HCT116 (cell line): Measurements from ENCODE around the gene IL1RAPL2. TPM values are rescaled to one million over a fixed set of nuclear protein-coding genes. Genes with fewer than 3 reads are reported as not detected.

ENCODE experiments used
- ATAC-seq: fragments of 200-7000 bp; cut with Tn5 transposase; 2 replicates; pipeline ENCODE4 v1.9.1; 2020; ENCODE audit warnings: mild to moderate bottlenecking, moderate library complexity
- BruUV-seq: library from RNA; stranded (reverse); fragments of 400-500 nt; replicated peaks from 2 replicates; lab custom pipeline; 2021; lab: Mats Ljungman, UMichigan
- CTCF ChIA-PET: fragments of 300-600 bp; sonication (Branson Sonifier 250); formaldehyde crosslinking; loops from one replicate; lab custom pipeline; 2021; ENCODE audit warnings: antibody characterized with exemption; lab: Charles Lee
- POLR2A ChIA-PET: fragments of 300-600, 350-600 bp; sonication (Branson Sonifier 250); formaldehyde crosslinking; loops from one replicate; lab custom pipeline; 2021; ENCODE audit warnings: antibody characterized with exemption; lab: Charles Lee
- RAD21 ChIA-PET, 2 experiments: fragments of 300-600 bp; sonication (Branson Sonifier 250); formaldehyde crosslinking; loops; one replicate each; lab custom pipeline; 2023; ENCODE audit warnings: low total read pairs in 2 of 2; ENCODE audit not compliant: uncharacterized antibody in 2 of 2, unreplicated experiment in 2 of 2, low non-redundant PET in 1 of 2; lab: Charles Lee
- DNase-seq: peaks from one replicate; pipeline ENCODE4 v3.0.0-alpha.2; 2010; ENCODE audit warnings: low read depth, low spot score
- H2AFZ ChIP-seq: fragments of 200-600 bp; shearing (Covaris generic), sonication (generic); 2 replicates; pipeline ENCODE4 v1.6.1; 2017; ENCODE audit warnings: low read depth, mixed run types, mixed read lengths, antibody characterized with exemption, low read length; ENCODE audit not compliant: poor library complexity, severe bottlenecking
- H3K27ac ChIP-seq: 2 replicates; pipeline ENCODE4 v1.5.1; 2012; ENCODE audit warnings: low read depth, low read length
- H3K27me3 ChIP-seq: fragments of 200-600 bp; sonication (generic); 2 replicates; pipeline ENCODE4 v1.6.1; 2016; ENCODE audit warnings: mixed run types, low read length, mixed read lengths; ENCODE audit not compliant: insufficient read depth
- H3K36me3 ChIP-seq, 2 experiments: fragments of 200-500 bp in 1 of 2; fragments of 200-600 bp in 1 of 2; sonication (Bioruptor generic) in 1 of 2; sonication (generic) in 1 of 2; 2 replicates each; pipeline versions ENCODE4 v1.5.1 to v1.6.1; 2014 to 2016; ENCODE audit warnings: low read length in 2 of 2, inconsistent platforms in 1 of 2, mixed read lengths in 1 of 2, mixed run types in 1 of 2; ENCODE audit not compliant: insufficient read depth in 2 of 2, control insufficient read depth in 1 of 2
- H3K4me1 ChIP-seq, 2 experiments: fragments of 200-600 bp in 1 of 2; sonication (generic) in 1 of 2; 2 replicates each; pipeline versions ENCODE4 v1.5.1 to v1.6.1; 2012 to 2017; ENCODE audit warnings: low read length in 2 of 2, inconsistent platforms in 1 of 2, mild to moderate bottlenecking in 1 of 2, mixed read lengths in 1 of 2, mixed run types in 1 of 2, moderate library complexity in 1 of 2; ENCODE audit not compliant: insufficient read depth in 2 of 2, control insufficient read depth in 1 of 2
- H3K4me2 ChIP-seq: fragments of 200-600 bp; sonication (generic); 2 replicates; pipeline ENCODE4 v1.6.1; 2017; ENCODE audit warnings: mixed run types, low read length, mixed read lengths
- H3K4me3 ChIP-seq, 2 experiments: fragments of 200-600 bp in 1 of 2; sonication (generic) in 1 of 2; replicated peaks in 1 of 2; 2 replicates each; pipeline ENCODE4 v1.5.1; 2011 to 2016; ENCODE audit warnings: low read length in 2 of 2, control low read depth in 1 of 2, low read depth in 1 of 2, mild to moderate bottlenecking in 1 of 2, mixed read lengths in 1 of 2, mixed run types in 1 of 2
- H3K79me2 ChIP-seq: fragments of 200-600 bp; sonication (generic); 2 replicates; pipeline ENCODE4 v1.6.1; 2017; ENCODE audit warnings: mild to moderate bottlenecking, mixed run types, low read length, moderate library complexity, mixed read lengths; ENCODE audit not compliant: insufficient read depth
- H3K9ac ChIP-seq: fragments of 200-600 bp; sonication (generic); 2 replicates; pipeline ENCODE4 v1.6.1; 2016; ENCODE audit warnings: low read length, mixed read lengths
- H3K9me2 ChIP-seq: fragments of 200-600 bp; sonication (generic), shearing (Covaris generic); 2 replicates; pipeline ENCODE4 v1.6.1; 2017; ENCODE audit warnings: mixed run types, mild to moderate bottlenecking, moderate library complexity; ENCODE audit not compliant: insufficient read depth
- H3K9me3 ChIP-seq, 2 experiments: fragments of 200-500 bp in 1 of 2; fragments of 200-600 bp in 1 of 2; sonication (Bioruptor generic) in 1 of 2; sonication (generic) in 1 of 2; 2 replicates each; pipeline ENCODE4 v1.6.1; 2014 to 2017; ENCODE audit warnings: low read length in 2 of 2, mixed read lengths in 2 of 2, inconsistent platforms in 1 of 2, low read depth in 1 of 2, mild to moderate bottlenecking in 1 of 2, mixed run types in 1 of 2, moderate library complexity in 1 of 2; ENCODE audit not compliant: control insufficient read depth in 1 of 2, insufficient read depth in 1 of 2
- H4K20me1 ChIP-seq: fragments of 200-600 bp; sonication (generic), shearing (Covaris generic); 2 replicates; pipeline ENCODE4 v1.6.1; 2017; ENCODE audit warnings: mixed run types, mild to moderate bottlenecking, moderate library complexity; ENCODE audit not compliant: insufficient read depth
- ATF3 ChIP-seq: IDR thresholded peaks from 2 replicates; pipeline ENCODE4 v1.6.1; 2012
- CBX3 ChIP-seq: IDR thresholded peaks from 2 replicates; pipeline ENCODE4 v1.6.1; 2012; ENCODE audit warnings: low read depth
- CEBPB ChIP-seq: IDR thresholded peaks from 2 replicates; pipeline ENCODE4 v1.6.1; 2012; ENCODE audit warnings: low read depth
- EZH2phosphoT487 ChIP-seq: fragments of 200-600 bp; IDR thresholded peaks from 2 replicates; pipeline ENCODE4 v1.6.1; 2018; ENCODE audit warnings: antibody characterized with exemption, borderline replicate concordance
- MAX ChIP-seq: IDR thresholded peaks from 2 replicates; pipeline ENCODE4 v1.6.1; 2012
- REST ChIP-seq: IDR thresholded peaks from 2 replicates; pipeline ENCODE4 v1.6.1; 2012; ENCODE audit warnings: low read depth
- SIN3A ChIP-seq: IDR thresholded peaks from 2 replicates; pipeline ENCODE4 v1.6.1; 2012; ENCODE audit warnings: low read depth
- SRF ChIP-seq: IDR thresholded peaks from 2 replicates; pipeline ENCODE4 v1.6.1; 2012; ENCODE audit warnings: low read depth
- TCF7L2 ChIP-seq: IDR thresholded peaks from 2 replicates; pipeline ENCODE4 v1.7.0; 2011; ENCODE audit warnings: borderline replicate concordance, inconsistent platforms; ENCODE audit not compliant: insufficient read depth, insufficient read length; ENCODE audit errors: extremely low read depth
- ZBTB33 ChIP-seq: IDR thresholded peaks from 2 replicates; pipeline ENCODE4 v1.6.1; 2011; ENCODE audit warnings: mild to moderate bottlenecking, low read length, moderate library complexity; ENCODE audit not compliant: insufficient replicate concordance; ENCODE audit errors: extremely low read depth
- ZFX ChIP-seq: fragments of 450-650 bp; IDR thresholded peaks from 2 replicates; pipeline ENCODE4 v1.6.1; 2017
- ZNF274 ChIP-seq: fragments of 200-500 bp; sonication (Bioruptor generic); IDR thresholded peaks from 2 replicates; pipeline ENCODE4 v1.6.1; 2014; ENCODE audit warnings: mild to moderate bottlenecking, low read depth, low read length, inconsistent platforms
- intact Hi-C: fragments of 100-400 bp; cut with micrococcal nuclease; formaldehyde crosslinking; loops from 2 replicates; pipeline ENCODE4 v1.10.0; 2022
- total RNA-seq: library from RNA; stranded (reverse); gene quantifications from one replicate; pipeline ENCODE4 v1.2.1, GENCODE V29; 2021; ENCODE audit not compliant: unreplicated experiment

IL1RAPL2 gene
- total RNA-seq, 1 experiment from 2014 or later = not detected

- Histone ChIP-seq H3K4me1 (no peaks in the 10 kb centered on the region), H3K27me3 (peaks cover 3% of the 10 kb centered on the region; the same call in 1 of the 2 replicates), H3K9me3 (no peaks in the 10 kb centered on the region), H3K4me3 (no peak overlapping the region), H4K20me1 (no peaks in the 10 kb centered on the region), H3K79me2 (no peaks in the 10 kb centered on the region), H2AFZ (no peak overlapping the region), H3K27ac (no peak overlapping the region), H3K9ac (no peak overlapping the region), H3K36me3 (no peaks in the 10 kb centered on the region), H3K9me2 (no peaks in the 10 kb centered on the region), H3K4me2 (no peak overlapping the region)
- ChIA-PET RAD21 (no interaction called here), POLR2A (no interaction called here), CTCF (no interaction called here)
- BruUV-seq = no TSS peak
- intact Hi-C loops = no loop called here
- TF ChIP-seq ATF3 (no peak), SIN3A (no peak), SRF (no peak), ZFX (no peak), ZBTB33 (no peak), ZNF274 (no peak), CBX3 (no peak), CEBPB (no peak), TCF7L2 (no peak), MAX (no peak), REST (no peak), EZH2phosphoT487 (no peak)
- ATAC-seq = no peak
- DNase-seq = no peak
These were observed 1178.9 kb downstream of the IL1RAPL2 start for GRCh38 chrX:105744946-105745345.
